HG03039 (cell line): ENCODE data around the gene LSS.
"Not testable (repeated sequence)": the region's sequence is repeated elsewhere in the genome, so short reads cannot be mapped to it uniquely, and the experiment has no call there.

Experiments used
- ATAC-seq: cut with Tn5 transposase; IDR thresholded peaks from one replicate; pipeline ENCODE4 v1.9.1; 2021; ENCODE audit warnings: mild to moderate bottlenecking, moderate library complexity; ENCODE audit not compliant: unreplicated experiment

The LSS gene

DNA sequence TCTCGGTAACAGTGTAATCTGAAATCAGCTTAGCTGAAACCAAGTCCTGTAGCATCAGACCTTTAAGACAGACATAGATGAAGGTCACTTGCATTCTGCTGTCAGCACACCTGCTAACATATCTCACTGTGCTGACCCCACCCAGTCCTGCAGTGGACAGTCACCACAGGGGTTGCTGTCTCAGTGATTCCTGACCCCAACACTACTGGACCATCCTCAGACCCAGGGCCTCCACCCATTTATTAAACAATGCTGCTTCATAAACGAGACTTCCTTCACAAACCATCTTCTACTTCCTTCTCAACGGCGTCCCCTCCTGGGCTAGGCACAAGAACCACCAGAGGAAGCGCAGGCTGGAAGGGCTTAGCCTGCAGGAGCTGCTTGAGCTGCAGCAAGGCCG is 17.8 kb upstream of the LSS start:
- ATAC-seq: no peak

GRCh38 chr21:46245213-46245915 is 16.8 kb upstream of the LSS start:
- ATAC-seq: no peak

DNA sequence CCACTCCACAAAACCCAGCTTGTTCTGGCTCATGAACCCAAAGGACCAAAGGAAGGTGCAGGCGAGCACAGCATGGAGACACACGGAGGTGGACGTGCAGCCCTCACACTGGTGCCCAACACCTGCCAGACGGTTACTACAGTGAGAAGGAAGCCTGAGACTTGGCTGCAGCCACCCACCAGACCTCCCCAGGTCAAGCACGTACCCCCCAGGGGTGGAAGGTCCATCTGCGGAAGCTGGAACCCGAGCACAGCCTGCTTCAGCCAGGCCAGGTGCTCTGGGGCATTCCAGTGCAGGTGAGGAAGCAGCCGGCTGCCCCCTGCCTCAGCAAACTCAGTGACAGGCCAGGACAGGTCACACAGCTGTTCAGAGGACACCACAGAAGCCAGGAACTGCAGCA is 16.0 kb upstream of the LSS start:
- no peak for ATAC-seq

- no peak for ATAC-seq
Observed at GRCh38 chr21:46243960-46244361, 15.4 kb upstream of the LSS start.

GRCh38 chr21:46243325-46243724 is 14.8 kb upstream of the LSS start:
- no peak for ATAC-seq

- ATAC-seq: not testable (repeated sequence)
Observed at GRCh38 chr21:46241577-46241976, 13.0 kb upstream of the LSS start.

GRCh38 chr21:46239817-46240325 is 11.3 kb upstream of the LSS start:
- ATAC-seq: no peak

GRCh38 chr21:46237474-46237873 is 8.9 kb upstream of the LSS start:
- no peak for ATAC-seq

GRCh38 chr21:46234436-46234950 is 5.9 kb upstream of the LSS start:
- no peak for ATAC-seq

DNA sequence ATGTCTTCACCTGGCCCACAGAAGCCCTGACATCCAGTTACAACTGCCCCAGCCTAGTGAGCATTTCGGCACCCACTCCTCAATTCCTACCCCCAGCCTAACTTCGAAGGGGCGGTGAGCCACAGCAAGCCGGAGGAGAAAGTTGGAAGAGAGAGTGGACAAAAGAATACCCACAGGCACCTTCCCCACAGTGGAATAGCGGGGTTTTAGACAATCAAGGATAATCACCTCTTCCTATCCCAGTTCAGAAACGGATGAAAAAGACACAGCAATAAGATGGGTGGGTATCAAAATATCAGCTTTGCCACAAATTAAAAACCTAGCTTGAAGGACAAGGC is 1.3 kb upstream of the LSS start:
- no peak for ATAC-seq

- peak; percentile 27 for ATAC-seq
Observed at GRCh38 chr21:46229133-46229922, 754 bp upstream of the LSS start.

GRCh38 chr21:46227811-46228344 is 696 bp downstream of the LSS start:
- no peak for ATAC-seq

- no peak for ATAC-seq
Observed at GRCh38 chr21:46226920-46227599, 1.5 kb downstream of the LSS start.

- ATAC-seq: no peak
Observed at GRCh38 chr21:46226146-46226545, 2.4 kb downstream of the LSS start.

DNA sequence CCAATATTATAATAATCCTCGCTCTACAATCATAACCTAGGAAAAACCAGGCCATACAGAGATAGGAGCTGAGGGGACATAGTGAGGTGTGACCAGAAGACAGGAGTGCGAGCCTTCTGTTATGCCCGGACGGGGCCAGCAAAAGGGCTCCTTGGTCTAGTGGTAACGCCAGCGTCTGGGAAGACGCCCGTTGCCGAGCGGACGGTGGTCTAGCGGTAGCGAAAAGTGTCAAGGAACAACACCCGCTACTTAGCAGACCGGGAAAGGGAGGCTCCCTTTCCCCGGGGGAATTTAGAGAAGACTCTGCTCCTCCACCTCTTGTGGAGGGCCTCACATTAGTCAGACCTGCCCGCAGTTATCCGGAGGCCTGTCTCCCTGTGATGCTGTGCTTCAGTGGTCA is 4.9 kb downstream of the LSS start:
- not testable (repeated sequence) for ATAC-seq

DNA sequence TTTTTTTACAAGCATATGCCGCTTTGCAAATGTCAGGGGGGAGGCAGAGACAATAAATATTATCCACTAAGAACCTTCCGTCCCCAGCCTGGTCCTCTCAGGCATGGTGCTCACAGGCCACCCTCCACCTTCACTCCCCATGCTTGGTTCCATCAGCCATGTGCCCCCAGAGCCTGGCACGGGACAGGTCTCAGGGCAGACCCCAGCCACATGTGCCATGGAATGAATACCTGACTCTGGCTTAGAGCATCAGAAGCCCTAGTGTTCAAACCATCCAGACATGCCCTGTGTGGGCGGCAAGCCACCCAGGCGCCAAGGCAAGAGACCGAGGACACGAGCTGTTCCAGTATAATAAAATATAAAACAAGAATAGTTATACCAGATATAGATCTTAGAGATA is 5.4 kb downstream of the LSS start:
- ATAC-seq: no peak

GRCh38 chr21:46222436-46223116 is 6.0 kb downstream of the LSS start:
- ATAC-seq: no peak

- ATAC-seq: no peak
Observed at GRCh38 chr21:46221664-46222435, 6.7 kb downstream of the LSS start.

- ATAC-seq: no peak
Observed at GRCh38 chr21:46220847-46221246, 7.7 kb downstream of the LSS start.

- no peak for ATAC-seq
Observed at GRCh38 chr21:46220275-46220810, 8.2 kb downstream of the LSS start.
